Measurements from ENCODE around the gene SCRT2. TPM values are rescaled to one million over a fixed set of nuclear protein-coding genes. Genes with fewer than 3 reads are reported as not detected.

The SCRT2 gene
- total and polyA plus RNA-seq, 12 donors = not detected

DNA sequence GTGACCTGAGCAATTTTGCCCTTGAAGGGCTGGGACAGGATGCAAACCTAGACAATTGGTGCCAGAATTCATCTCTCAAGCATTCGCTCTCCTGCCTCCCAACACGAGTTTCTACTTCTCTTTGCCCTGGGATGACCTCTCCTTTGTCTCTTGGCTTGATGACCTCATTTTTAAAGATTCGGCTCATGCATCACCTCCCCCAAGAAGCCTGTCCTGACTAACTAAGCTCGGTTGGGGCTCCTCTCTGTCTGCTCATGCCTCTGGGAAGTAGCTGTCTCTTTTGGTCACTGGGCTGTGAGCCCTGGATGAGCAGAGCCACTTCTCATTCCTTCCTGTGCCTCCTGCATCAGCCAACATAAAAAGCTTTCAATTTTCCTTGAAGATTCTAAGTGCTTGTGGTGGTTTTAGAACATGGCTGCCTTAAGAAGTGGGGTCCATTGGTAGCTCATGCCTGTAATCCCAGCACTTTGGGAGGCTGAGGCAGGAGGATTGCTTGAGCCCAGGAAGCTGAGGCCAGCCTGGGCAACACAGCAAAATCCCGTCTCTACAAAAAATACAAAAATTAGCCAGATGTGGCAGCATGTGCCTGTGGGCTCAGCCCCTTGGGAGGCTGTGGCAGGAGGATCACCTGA lies 54.4 kb downstream of the SCRT2 start:
- Histone ChIP-seq H3K36me3 (replicated peaks in 1 of 2) (no peaks in the 10 kb centered on the region), H3K4me1 (replicated peaks in 1 of 2) (no peaks in the 10 kb centered on the region), H3K27me3 (peaks cover 5% of the 10 kb centered on the region), H3K27ac (no peak overlapping the region), H3K9me3 (replicated peaks in 1 of 3) (no peaks in the 10 kb centered on the region), H3K4me3 (no peak overlapping the region)
- no peak for TF ChIP-seq POLR2A (IDR thresholded peaks at IDR 0.05)
- TF ChIP-seq, protein P1, sequence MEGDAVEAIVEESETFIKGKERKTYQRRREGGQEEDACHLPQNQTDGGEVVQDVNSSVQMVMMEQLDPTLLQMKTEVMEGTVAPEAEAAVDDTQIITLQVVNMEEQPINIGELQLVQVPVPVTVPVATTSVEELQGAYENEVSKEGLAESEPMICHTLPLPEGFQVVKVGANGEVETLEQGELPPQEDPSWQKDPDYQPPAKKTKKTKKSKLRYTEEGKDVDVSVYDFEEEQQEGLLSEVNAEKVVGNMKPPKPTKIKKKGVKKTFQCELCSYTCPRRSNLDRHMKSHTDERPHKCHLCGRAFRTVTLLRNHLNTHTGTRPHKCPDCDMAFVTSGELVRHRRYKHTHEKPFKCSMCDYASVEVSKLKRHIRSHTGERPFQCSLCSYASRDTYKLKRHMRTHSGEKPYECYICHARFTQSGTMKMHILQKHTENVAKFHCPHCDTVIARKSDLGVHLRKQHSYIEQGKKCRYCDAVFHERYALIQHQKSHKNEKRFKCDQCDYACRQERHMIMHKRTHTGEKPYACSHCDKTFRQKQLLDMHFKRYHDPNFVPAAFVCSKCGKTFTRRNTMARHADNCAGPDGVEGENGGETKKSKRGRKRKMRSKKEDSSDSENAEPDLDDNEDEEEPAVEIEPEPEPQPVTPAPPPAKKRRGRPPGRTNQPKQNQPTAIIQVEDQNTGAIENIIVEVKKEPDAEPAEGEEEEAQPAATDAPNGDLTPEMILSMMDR (IDR thresholded peaks at IDR 0.05) = no peak
- intact Hi-C loops (cut with DNase I) = no loop called here
- 45 to 64% (median 50%) methylated on average over 4 to 5 of the region's 5 CpGs for WGBS, 4 donors
- DNase-seq = no peak

DNA sequence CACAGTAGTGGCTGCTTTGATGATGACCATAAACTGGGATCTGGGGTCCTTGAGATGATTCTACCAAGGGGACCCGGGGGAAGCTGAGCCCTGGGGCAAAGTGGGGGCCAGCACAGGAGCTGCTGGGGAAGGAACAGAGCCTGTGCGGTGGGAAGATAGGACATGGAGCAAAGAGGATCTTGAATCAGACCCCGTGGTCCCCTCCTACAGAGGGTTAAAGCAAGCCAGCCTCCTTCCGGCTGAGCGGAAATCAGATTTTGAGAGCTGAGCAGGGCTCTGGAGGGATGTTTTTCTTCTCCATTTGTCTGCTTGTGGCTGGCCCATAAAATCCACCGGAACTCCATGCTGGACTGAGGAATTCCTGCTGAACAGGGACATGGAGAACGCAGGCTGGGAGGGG lies 55.4 kb downstream of the SCRT2 start:
- Histone ChIP-seq H3K4me3 (no peak overlapping the region), H3K27ac (no peak overlapping the region), H3K27me3 (peaks cover 6% of the 10 kb centered on the region), H3K36me3 (replicated peaks in 1 of 2) (no peaks in the 10 kb centered on the region), H3K9me3 (replicated peaks in 1 of 3) (no peaks in the 10 kb centered on the region), H3K4me1 (replicated peaks in 1 of 2) (no peaks in the 10 kb centered on the region)
- intact Hi-C loops (cut with DNase I) = no loop called here
- no peak for DNase-seq
- 30 to 50% (median 40%) methylated on average over 6 to 7 of the region's 7 CpGs for WGBS, 4 donors
- TF ChIP-seq, protein P1 (IDR thresholded peaks at IDR 0.05) = no peak
- TF ChIP-seq POLR2A (IDR thresholded peaks at IDR 0.05) = no peak

DNA sequence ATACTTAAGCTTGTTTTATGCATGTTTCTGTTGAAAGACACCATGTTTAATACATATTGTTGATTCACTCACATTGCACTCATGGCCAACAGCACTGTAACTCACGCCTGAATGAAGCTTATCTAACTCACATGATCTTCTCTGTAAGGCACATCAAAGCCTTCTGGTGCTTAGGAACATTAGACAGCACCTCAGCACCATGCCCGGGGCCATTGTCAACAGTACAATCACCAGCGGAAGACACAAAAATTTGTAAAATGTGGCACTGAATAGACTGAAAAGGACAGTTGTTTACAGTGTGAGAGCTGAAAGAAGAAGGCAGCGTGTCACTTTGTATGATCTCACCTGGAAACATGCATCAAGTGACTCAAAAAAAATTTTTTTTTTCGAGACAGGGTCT lies 56.6 kb downstream of the SCRT2 start:
- Histone ChIP-seq H3K4me3 (no peak overlapping the region), H3K36me3 (replicated peaks in 1 of 2) (no peaks in the 10 kb centered on the region), H3K27ac (no peak overlapping the region), H3K4me1 (replicated peaks in 1 of 2) (no peaks in the 10 kb centered on the region), H3K9me3 (replicated peaks in 1 of 3) (no peaks in the 10 kb centered on the region), H3K27me3 (peaks cover 6% of the 10 kb centered on the region)
- DNase-seq = no peak
- TF ChIP-seq, protein P1 (IDR thresholded peaks at IDR 0.05) = no peak
- TF ChIP-seq POLR2A (IDR thresholded peaks at IDR 0.05) = no peak
- intact Hi-C loops (cut with DNase I) = no loop called here
- 71 to 81% (median 80%) methylated on average over 5 of the region's 5 CpGs for WGBS, 4 donors

DNA sequence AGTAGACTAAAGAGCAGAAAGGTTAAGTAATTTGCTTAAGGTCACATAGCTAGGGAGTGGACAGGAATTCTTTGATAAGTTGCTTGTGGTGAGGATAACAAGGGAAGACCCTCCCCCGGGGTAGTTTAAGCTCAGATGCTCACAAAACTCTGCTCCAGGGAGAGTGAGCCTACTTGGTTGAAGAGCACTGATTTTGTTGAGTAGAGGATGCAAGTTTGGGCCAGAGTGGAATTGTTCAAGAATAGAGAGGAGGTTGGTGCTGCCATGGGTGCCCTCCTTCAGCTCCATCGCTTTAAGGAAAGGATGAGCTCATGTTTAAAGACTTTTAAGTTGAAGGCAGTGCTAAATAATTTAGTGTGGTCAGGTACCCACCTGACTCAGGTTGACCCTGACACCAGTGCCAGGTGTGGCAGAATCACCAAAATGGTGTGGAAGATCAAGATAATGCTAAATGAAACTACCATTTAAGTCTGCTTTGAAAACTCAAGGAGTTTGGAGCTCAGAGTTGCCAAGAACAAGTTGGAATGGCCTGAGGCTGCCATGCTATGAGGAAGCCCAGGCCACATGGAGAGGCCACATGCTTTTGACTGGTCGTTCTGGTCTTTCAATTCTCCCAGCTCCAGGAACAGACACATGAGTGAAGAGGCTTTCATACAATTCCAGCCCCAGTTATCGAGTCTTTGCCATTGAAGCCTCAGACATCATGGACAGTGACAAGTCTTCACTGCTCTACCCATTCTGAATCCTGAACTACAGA lies 57.5 kb downstream of the SCRT2 start:
- 66 to 78% (median 73%) methylated on average over 4 of the region's 4 CpGs for WGBS, 4 donors
- TF ChIP-seq, protein P1 (IDR thresholded peaks at IDR 0.05) = no peak
- TF ChIP-seq POLR2A (IDR thresholded peaks at IDR 0.05) = no peak
- intact Hi-C loops (cut with DNase I) = no loop called here
- Histone ChIP-seq H3K4me1 (replicated peaks in 1 of 2) (no peaks in the 10 kb centered on the region), H3K4me3 (no peak overlapping the region), H3K36me3 (replicated peaks in 1 of 2) (no peaks in the 10 kb centered on the region), H3K27me3 (peaks cover 8% of the 10 kb centered on the region), H3K9me3 (replicated peaks in 1 of 3) (no peaks in the 10 kb centered on the region), H3K27ac (no peak overlapping the region)
- no peak for DNase-seq
